ENCODE data around the gene CHODL.

The CHODL gene

DNA sequence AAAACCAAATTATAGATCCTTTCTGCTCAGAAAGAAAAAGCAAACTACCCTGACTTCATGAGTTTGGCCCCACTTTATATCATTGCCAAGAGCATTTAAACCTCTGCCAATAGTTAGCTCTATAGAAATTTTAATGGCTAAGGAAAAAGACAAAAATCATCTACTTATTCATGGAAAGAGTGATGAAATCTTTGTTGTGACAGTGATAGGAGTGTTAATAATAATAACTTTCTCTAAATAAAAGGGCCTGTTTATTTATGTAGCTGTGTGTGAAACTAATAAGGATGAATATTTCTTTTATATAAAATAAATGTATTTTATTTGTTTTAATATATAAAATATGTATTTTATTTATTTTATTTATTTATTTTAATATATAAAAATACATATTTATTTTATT is 6.4 kb downstream of the CHODL start:
- Histone ChIP-seq H3K27ac (no peak overlapping the region), H3K4me3 (no peak overlapping the region), H3K36me3 (no peaks in the 10 kb centered on the region), H3K9me3 (no peaks in the 10 kb centered on the region), H3K4me1 (peaks cover 0 to 7% (median 0%) of the 10 kb centered on the region in 4 donors), H3K27me3 (no peaks in the 10 kb centered on the region)
- TF ChIP-seq, protein P1, sequence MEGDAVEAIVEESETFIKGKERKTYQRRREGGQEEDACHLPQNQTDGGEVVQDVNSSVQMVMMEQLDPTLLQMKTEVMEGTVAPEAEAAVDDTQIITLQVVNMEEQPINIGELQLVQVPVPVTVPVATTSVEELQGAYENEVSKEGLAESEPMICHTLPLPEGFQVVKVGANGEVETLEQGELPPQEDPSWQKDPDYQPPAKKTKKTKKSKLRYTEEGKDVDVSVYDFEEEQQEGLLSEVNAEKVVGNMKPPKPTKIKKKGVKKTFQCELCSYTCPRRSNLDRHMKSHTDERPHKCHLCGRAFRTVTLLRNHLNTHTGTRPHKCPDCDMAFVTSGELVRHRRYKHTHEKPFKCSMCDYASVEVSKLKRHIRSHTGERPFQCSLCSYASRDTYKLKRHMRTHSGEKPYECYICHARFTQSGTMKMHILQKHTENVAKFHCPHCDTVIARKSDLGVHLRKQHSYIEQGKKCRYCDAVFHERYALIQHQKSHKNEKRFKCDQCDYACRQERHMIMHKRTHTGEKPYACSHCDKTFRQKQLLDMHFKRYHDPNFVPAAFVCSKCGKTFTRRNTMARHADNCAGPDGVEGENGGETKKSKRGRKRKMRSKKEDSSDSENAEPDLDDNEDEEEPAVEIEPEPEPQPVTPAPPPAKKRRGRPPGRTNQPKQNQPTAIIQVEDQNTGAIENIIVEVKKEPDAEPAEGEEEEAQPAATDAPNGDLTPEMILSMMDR (IDR thresholded peaks at IDR 0.05): no peak
- intact Hi-C loops (cut with DNase I; ENCODE audit: low total_unique reads): no loop called here
- DNase-seq: no peak

DNA sequence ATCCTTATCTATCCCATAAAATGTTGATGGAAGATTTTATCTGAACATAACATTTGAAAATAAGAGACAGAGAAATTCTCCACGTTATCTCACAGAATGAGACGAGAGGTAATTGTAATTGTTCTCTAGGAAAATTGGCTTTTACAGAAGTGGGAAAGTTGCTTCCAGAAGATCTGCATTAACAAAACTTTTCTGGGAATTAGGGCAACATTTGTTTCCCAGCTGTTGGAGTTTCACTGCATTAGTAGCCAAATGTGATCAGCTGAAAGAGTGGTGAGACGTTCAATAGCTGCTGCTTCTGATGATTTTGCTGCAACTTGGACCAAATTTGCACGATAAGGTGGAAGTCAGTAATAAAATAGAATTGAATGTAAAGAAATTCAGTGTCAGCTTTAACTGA is 7.6 kb downstream of the CHODL start:
- peaks cover 0 to 7% (median 0%) of the 10 kb centered on the region in 4 donors for H3K4me1 ChIP-seq
- no peak for DNase-seq
- H3K9me3 ChIP-seq: no peaks in the 10 kb centered on the region
- intact Hi-C loops (cut with DNase I; ENCODE audit: low total_unique reads): no loop called here
- TF ChIP-seq, protein P1 (IDR thresholded peaks at IDR 0.05): no peak
- no peak overlapping the region for H3K27ac ChIP-seq
- H3K4me3 ChIP-seq: no peak overlapping the region
- no peaks in the 10 kb centered on the region for H3K36me3 ChIP-seq
- no peaks in the 10 kb centered on the region for H3K27me3 ChIP-seq

DNA sequence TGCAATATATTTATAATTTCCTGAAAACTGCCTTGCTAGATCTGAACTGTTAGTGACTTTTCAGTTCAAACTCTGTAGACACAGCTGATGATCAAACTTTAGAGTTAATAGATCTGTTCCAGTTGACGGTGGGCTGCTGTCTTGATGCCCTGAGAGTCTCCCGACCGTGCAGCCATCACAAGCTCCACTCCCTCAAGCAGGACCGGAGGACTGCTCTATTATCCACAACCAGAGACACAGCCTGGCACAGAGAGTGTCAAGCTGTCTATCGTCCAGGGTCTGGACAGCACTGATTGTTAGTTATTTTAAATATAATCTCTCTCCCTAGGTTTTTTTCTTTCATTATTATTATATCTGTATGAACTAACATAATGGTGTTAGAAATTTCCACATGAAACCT is 8.0 kb downstream of the CHODL start:
- TF ChIP-seq, protein P1 (IDR thresholded peaks at IDR 0.05): no peak
- intact Hi-C loops (cut with DNase I; ENCODE audit: low total_unique reads): no loop called here
- Histone ChIP-seq H3K9me3 (no peaks in the 10 kb centered on the region), H3K27me3 (no peaks in the 10 kb centered on the region), H3K4me3 (no peak overlapping the region), H3K4me1 (peaks cover 0 to 7% (median 0%) of the 10 kb centered on the region in 4 donors), H3K36me3 (no peaks in the 10 kb centered on the region), H3K27ac (no peak overlapping the region)
- peak in 1 of 2 donors; percentile 21 for DNase-seq

DNA sequence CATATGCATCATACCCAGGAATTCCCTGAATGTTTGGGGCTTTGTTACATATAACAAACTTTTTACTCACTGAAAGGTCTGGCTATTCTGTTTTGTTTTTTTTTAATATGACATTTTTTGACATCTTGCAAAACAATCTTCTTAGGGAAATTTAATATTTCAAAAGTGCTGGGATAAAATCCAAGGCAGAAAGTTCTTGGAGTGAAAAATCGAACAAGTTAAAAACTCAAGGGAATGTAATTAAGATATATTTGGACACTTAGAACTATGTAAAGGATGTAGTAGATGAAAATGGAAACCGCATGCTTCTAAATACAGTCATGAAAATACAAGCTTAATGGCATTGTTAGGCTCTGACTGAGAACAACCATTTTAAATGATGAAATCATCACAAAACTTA is 8.6 kb downstream of the CHODL start:
- no peaks in the 10 kb centered on the region for H3K36me3 ChIP-seq
- intact Hi-C loops (cut with DNase I; ENCODE audit: low total_unique reads): no loop called here
- H3K27me3 ChIP-seq: no peaks in the 10 kb centered on the region
- no peak overlapping the region for H3K27ac ChIP-seq
- no peaks in the 10 kb centered on the region for H3K9me3 ChIP-seq
- DNase-seq: no peak
- TF ChIP-seq, protein P1 (IDR thresholded peaks at IDR 0.05): no peak
- no peak overlapping the region for H3K4me3 ChIP-seq
- H3K4me1 ChIP-seq: peaks cover 0 to 7% (median 0%) of the 10 kb centered on the region in 4 donors

DNA sequence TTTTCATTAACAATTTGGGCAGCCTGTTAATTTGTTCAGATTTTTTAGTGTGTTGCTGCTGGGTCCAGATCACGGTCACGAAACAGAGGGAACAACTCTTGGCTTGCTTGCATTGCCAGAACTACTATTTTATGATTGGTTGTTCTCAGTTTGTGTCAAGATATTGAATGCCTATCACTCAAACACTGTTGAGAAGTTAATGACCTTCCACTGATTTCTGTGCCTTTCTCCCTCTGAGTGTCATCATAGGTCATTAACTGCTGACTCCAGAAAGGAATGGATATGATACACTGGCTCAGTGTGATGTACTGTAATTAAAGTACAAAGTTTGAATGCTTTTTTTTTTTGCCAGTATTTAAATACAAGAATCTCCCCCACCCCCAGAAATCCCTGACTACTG is 9.2 kb downstream of the CHODL start:
- Histone ChIP-seq H3K36me3 (no peaks in the 10 kb centered on the region), H3K27me3 (no peaks in the 10 kb centered on the region), H3K4me1 (peaks cover 0 to 7% (median 0%) of the 10 kb centered on the region in 4 donors), H3K9me3 (no peaks in the 10 kb centered on the region), H3K4me3 (no peak overlapping the region), H3K27ac (no peak overlapping the region)
- no peak for DNase-seq
- TF ChIP-seq, protein P1 (IDR thresholded peaks at IDR 0.05): no peak
- intact Hi-C loops (cut with DNase I; ENCODE audit: low total_unique reads): no loop called here

DNA sequence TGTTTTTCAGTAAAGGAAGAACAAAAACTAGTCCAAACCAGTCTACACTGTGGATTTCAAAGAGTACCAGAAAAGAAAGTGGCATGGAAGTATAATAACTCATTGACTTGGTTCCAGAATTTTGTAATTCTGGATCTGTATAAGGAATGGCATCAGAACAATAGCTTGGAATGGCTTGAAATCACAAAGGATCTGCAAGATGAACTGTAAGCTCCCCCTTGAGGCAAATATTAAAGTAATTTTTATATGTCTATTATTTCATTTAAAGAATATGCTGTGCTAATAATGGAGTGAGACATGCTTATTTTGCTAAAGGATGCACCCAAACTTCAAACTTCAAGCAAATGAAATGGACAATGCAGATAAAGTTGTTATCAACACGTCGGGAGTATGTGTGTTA is 21.3 kb downstream of the CHODL start:
- intact Hi-C loops (cut with DNase I; ENCODE audit: low total_unique reads): no loop called here
- H3K4me1 ChIP-seq: no peaks in the 10 kb centered on the region
- no peak overlapping the region for H3K27ac ChIP-seq
- no peaks in the 10 kb centered on the region for H3K9me3 ChIP-seq
- TF ChIP-seq, protein P1 (IDR thresholded peaks at IDR 0.05): no peak
- no peak overlapping the region for H3K4me3 ChIP-seq
- no peak for DNase-seq
- no peaks in the 10 kb centered on the region for H3K36me3 ChIP-seq
- H3K27me3 ChIP-seq: no peaks in the 10 kb centered on the region

Measured in tibial artery (tissue), 4 donors.